Measurements from ENCODE around the gene SELENON. TPM values are rescaled to one million over a fixed set of nuclear protein-coding genes. Genes with fewer than 3 reads are reported as not detected.

Gene SELENON
- polyA plus RNA-seq, 2 of the 4 experiments (the other 2 are of a cell fraction): 16.6 to 41.1 TPM

DNA sequence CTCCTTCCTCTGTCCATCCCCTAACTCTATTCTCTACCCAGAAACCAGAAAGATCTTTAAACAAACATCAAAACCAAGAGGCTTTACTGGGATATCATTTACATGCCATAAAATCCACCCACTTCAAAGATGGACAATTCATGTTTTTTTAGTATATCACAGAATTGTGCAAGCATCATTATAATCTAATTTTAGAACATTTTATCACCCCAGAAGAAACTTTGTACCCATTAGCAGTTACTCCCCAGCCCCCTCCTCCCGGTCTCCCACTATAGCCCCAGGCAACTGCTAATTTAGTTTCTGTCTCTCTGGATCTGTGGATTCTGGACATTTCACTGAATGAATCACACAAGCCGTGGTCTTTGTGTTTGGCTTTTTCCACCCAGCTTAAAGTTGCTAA lies 4.8 kb upstream of the SELENON start:
- H3K4me2 ChIP-seq: no peak overlapping the region
- H3K4me3 ChIP-seq: no peak overlapping the region
- peaks cover 4% of the 10 kb centered on the region; the same call in 1 of the 3 replicates for H3K4me1 ChIP-seq
- ChIA-PET POLR2A (no interaction called here), CTCF (interaction anchor here (0.7 to 1.7 kb wide), 10 partner anchors 13 to 317 kb away, joined by 3 to 13 read pairs (median 4); no protein-coding TSS in a partner anchor)
- no peak for ATAC-seq
- no peak overlapping the region for H3K27ac ChIP-seq
- TF ChIP-seq MYC (IDR thresholded peaks at IDR 0.05; ENCODE audit: borderline replicate concordance, low read length) (no peak), BHLHE40 (IDR thresholded peaks at IDR 0.05; ENCODE audit: low read depth, low read length) (no peak), RNF2 (IDR thresholded peaks at IDR 0.05; ENCODE audit: borderline replicate concordance, low read depth) (no peak), JUNB (IDR thresholded peaks at IDR 0.05) (no peak), RCOR1 (IDR thresholded peaks at IDR 0.05; ENCODE audit: low read depth, low read length) (no peak), NPAS2 (CRISPR knock-in tag; IDR thresholded peaks at IDR 0.05; ENCODE audit: borderline replicate concordance) (no peak), RARB (CRISPR knock-in tag; IDR thresholded peaks at IDR 0.05) (no peak), MAZ (IDR thresholded peaks at IDR 0.05; ENCODE audit: borderline replicate concordance, low read depth, low read length) (no peak), RAD21 (conservative IDR thresholded peaks at IDR 0.05 in 1 of 2, IDR thresholded peaks at IDR 0.05 in 1 of 2) (no peak), EP300 (IDR thresholded peaks at IDR 0.05) (no peak), EHMT2 (IDR thresholded peaks at IDR 0.05; ENCODE audit: low read depth) (no peak), POLR2A (IDR thresholded peaks at IDR 0.05; ENCODE audit: low read length) (no peak), SMC3 (IDR thresholded peaks at IDR 0.05) (no peak), JUN (IDR thresholded peaks at IDR 0.05) (no peak), TFCP2L1 (CRISPR knock-in tag; IDR thresholded peaks at IDR 0.05) (no peak), TP53 (CRISPR knock-in tag; IDR thresholded peaks at IDR 0.05) (no peak)
- TF ChIP-seq, protein P1, sequence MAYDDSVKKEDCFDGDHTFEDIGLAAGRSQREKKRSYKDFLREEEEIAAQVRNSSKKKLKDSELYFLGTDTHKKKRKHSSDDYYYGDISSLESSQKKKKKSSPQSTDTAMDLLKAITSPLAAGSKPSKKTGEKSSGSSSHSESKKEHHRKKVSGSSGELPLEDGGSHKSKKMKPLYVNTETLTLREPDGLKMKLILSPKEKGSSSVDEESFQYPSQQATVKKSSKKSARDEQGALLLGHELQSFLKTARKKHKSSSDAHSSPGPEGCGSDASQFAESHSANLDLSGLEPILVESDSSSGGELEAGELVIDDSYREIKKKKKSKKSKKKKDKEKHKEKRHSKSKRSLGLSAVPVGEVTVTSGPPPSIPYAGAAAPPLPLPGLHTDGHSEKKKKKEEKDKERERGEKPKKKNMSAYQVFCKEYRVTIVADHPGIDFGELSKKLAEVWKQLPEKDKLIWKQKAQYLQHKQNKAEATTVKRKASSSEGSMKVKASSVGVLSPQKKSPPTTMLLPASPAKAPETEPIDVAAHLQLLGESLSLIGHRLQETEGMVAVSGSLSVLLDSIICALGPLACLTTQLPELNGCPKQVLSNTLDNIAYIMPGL (CRISPR knock-in tag; IDR thresholded peaks at IDR 0.05; ENCODE audit: borderline replicate concordance): no peak
- TF ChIP-seq, protein P2, sequence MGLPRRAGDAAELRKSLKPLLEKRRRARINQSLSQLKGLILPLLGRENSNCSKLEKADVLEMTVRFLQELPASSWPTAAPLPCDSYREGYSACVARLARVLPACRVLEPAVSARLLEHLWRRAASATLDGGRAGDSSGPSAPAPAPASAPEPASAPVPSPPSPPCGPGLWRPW (IDR thresholded peaks at IDR 0.05): no peak
- H3K9me3 ChIP-seq: no peaks in the 10 kb centered on the region
- DNase-seq (ENCODE audit: low read depth in 1 of 2, low spot score in 1 of 2): no peak
- no peak for FAIRE-seq
- 64% methylated on average over 2 of the region's 2 CpGs for WGBS (ENCODE audit: missing lambda C conversion rate)

DNA sequence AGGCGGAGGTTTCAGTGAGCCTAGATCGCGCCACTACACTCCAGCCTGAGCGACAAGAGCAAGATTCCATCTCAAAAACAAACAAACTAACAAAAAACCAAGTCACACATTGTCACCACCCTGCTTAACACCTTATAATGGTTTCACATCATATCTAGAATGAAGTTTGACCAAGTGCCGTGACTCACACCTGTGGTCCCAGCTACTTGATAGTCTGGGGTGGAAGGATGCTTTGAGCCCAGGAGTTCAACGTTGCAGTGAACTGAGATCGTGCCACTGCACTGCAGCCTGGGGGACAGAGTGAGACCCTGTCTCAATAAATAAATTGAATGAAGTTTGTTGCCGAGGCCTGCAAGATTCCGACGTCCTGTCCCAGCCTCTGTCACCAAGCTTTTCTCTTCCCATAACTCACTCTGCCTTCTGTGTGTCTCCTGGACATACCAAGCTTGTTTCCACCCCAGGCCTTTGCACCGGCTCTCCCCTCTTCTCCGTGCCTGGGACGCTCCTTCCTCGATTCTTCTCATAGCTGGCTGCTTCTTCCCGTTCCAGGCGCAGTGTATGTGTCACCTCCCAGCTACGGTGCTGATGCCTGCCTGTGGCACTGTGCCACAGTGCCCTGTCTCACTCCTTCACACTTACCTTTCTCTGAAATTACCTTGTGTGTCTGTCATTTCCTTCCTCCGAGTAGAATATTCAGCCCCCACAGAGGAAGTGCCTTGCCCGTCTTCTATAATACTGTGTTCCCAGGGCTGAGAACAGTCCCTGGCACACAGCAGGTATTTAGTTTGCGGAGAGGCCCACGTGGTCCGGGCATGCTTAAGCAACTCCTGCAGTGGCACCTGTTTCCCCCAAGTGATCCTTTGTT lies 3.8 kb upstream of the SELENON start:
- no peak for DNase-seq (ENCODE audit: low read depth in 1 of 2, low spot score in 1 of 2)
- ATAC-seq: no peak
- POLR2A ChIA-PET: no interaction called here
- CTCF ChIA-PET: interaction anchor here (0.8 to 1.7 kb wide), 16 partner anchors 8 to 318 kb away, joined by 3 to 13 read pairs (median 4); no protein-coding TSS in a partner anchor
- TF ChIP-seq, protein P3, sequence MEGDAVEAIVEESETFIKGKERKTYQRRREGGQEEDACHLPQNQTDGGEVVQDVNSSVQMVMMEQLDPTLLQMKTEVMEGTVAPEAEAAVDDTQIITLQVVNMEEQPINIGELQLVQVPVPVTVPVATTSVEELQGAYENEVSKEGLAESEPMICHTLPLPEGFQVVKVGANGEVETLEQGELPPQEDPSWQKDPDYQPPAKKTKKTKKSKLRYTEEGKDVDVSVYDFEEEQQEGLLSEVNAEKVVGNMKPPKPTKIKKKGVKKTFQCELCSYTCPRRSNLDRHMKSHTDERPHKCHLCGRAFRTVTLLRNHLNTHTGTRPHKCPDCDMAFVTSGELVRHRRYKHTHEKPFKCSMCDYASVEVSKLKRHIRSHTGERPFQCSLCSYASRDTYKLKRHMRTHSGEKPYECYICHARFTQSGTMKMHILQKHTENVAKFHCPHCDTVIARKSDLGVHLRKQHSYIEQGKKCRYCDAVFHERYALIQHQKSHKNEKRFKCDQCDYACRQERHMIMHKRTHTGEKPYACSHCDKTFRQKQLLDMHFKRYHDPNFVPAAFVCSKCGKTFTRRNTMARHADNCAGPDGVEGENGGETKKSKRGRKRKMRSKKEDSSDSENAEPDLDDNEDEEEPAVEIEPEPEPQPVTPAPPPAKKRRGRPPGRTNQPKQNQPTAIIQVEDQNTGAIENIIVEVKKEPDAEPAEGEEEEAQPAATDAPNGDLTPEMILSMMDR (IDR thresholded peaks at IDR 0.05): no peak
- no peak for TF ChIP-seq ZSCAN20 (CRISPR knock-in tag; IDR thresholded peaks at IDR 0.05)
- peaks cover 8% of the 10 kb centered on the region; the same call in 2 of the 3 replicates for H3K4me1 ChIP-seq
- WGBS (ENCODE audit: missing lambda C conversion rate): 85% methylated on average over 22 of the region's 22 CpGs
- no peak overlapping the region for H3K4me3 ChIP-seq
- H3K27ac ChIP-seq: peak overlapping the region in 1 of 2 experiments; percentile 55; a peak in 2 of 6 replicates
- no peak for FAIRE-seq
- H3K4me2 ChIP-seq: no peak overlapping the region
- H3K9me3 ChIP-seq: no peaks in the 10 kb centered on the region
